GM21390 (cell line): ENCODE results near the gene PI4KA.
"Not testable (repeated sequence)": the region's sequence is repeated elsewhere in the genome, so short reads cannot be mapped to it uniquely, and the experiment has no call there.

Experiments used
- ATAC-seq: cut with Tn5 transposase; IDR thresholded peaks from one replicate; pipeline ENCODE4 v1.9.1; 2021; ENCODE audit not compliant: unreplicated experiment

The PI4KA gene

DNA sequence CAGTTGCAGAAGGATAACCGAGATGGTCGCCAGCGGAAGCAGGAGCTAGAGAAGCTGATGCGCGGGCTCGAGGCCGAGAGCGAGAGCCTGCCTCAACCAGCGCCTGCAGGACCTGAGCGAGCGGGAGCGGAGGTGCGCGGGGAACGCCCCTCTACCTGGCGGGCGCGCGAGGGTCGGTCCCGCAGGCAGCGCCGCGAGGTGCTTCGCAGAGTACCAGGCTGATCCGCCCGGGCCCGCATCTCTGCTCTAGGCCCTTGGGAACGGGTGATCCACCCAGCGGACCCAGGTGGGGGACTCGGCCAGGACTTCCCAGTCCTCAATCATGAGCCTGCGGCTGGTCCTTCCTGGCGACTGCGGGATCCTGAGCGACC, 156.5 kb downstream of the PI4KA start:
- ATAC-seq: peak; percentile 24

- ATAC-seq: peak; percentile 5
These were observed 156.9 kb downstream of the PI4KA start for GRCh38 chr22:20701680-20702136.

- not testable (repeated sequence) for ATAC-seq
These were observed 158.3 kb downstream of the PI4KA start for GRCh38 chr22:20700347-20700746.

GRCh38 chr22:20699856-20700255, 158.8 kb downstream of the PI4KA start:
- ATAC-seq: not testable (repeated sequence)

GRCh38 chr22:20697481-20698113, 161.0 kb downstream of the PI4KA start:
- not testable (repeated sequence) for ATAC-seq

GRCh38 chr22:20696056-20696455, 162.6 kb downstream of the PI4KA start:
- not testable (repeated sequence) for ATAC-seq

DNA sequence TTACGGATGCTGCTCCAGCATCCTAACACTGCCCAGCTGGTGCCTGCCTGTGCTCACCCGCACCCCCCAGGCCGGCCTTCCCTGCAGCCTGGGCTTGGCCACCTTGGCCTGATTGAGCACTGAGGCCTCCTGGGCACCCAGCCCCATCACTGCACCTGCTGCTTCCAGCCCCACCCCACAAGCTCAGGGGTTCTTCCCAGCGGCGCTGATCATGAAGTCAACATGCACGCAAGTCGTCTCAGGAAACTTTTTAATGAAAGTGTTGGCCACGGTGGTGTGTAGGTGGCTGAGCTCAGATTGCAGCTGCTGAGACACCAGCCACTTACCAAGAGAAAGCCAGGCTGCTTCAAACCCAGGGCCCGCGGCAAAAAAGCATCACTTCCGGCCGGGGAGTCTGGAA, 163.4 kb downstream of the PI4KA start:
- ATAC-seq: not testable (repeated sequence)

DNA sequence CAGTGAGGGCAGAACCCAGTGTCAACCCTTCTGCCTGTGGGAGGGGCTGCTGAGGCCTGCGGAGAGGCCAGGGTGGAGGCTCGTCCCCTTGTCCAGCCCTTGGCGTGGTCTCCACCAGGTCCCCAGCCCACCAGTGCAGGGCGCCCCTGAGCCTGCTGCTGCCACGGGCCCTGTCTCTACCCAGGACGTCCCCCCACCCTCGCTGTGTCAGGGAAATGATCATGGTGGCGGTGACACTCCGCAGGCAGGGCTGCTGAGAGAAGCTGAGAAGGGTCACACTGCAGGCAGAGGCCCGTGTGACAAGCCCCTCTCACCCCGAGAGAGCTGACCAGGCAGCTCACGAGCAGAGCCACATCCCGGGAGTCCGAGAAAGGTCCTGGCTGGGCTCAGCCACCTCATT, 164.4 kb downstream of the PI4KA start:
- ATAC-seq: not testable (repeated sequence)

DNA sequence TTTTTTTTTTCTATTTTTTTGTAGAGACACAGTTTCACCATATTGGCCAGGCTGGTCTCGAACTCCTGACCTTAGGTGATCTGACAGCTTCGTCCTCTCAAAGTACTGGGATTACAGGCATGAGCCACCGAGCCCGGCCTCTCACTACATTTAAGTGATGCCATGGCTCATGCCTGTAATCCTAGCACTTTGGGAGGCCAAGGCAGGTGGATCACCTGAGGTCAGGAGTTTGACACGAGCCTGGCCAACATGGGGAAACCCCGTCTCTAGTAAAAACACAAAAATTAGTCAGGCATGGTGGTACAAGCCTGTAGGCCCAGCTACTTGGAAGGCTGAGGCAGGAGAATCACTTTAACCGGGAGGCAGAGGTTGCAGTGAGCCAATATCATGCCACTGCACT, 165.7 kb downstream of the PI4KA start:
- ATAC-seq: not testable (repeated sequence)

DNA sequence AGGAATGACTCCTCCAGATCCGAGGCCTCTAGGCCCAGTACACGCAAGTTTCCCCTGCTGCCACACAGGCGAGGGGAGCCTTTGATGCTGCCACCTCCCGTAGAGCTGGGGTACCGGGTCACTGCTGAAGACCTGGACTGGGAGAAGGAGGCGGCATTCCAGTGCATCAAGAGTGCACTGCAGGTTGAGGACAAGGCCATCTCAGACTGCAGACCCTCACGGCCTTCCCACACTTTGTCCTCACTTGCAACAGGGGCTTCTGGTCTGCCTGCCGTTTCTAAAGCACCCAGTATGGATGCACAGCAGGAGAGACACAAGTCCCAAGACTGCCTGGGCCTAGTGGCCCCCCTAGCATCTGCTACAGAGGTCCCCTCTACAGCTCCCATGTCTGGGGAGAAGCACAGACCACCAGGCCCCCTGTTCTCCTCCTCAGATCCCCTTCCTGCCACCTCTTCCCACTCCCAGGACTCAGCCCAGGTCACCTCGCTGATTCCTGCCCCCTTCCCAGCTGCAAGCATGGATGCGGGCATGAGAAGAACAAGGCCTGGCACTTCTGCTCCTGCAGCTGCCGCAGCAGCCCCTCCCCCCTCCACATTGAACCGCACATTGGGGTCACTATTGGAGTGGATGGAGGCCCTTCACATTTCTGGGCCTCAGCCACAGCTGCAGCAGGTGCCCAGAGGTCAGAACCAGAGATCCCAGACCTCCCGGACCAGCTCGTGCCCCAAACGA, 167.9 kb downstream of the PI4KA start:
- not testable (repeated sequence) for ATAC-seq

DNA sequence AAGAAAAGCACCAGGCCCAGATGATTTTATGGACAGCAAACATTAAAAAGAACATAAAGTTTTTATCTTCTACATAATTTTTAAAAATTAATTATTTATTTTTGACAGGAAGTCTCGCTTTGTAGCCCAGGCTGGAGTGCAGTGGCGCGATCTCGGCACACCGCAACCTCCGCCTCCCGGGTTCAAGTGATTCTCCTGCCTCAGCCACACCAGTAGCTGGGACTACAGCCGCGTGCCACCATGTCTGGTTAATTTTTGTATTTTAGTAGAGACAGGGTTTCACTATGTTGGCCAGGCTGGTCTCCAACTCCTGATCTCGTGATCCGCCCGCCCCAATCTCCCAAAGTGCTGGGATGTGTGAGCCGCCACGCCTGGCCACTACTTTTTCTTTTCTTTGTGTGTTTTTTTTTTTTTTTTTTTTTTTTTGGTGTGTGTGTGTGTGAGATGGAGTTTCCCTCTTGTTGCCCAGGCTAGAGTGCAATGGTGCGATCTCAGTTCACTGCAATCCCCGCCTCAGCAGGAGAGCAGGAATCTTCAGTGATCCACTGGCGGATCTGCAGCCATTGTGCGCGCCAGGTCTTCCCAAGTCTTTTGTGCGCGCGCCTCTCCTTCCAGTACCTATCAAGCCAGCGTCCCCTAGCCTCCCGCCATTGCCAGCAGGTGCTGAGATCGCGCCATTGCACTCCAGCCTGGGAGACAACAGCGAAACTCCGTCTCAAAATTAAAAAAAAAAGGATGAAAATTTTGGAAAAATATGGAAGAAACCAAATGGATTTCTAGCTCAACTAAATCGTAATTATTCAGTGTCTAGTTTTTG, 171.0 kb downstream of the PI4KA start:
- ATAC-seq: not testable (repeated sequence)

DNA sequence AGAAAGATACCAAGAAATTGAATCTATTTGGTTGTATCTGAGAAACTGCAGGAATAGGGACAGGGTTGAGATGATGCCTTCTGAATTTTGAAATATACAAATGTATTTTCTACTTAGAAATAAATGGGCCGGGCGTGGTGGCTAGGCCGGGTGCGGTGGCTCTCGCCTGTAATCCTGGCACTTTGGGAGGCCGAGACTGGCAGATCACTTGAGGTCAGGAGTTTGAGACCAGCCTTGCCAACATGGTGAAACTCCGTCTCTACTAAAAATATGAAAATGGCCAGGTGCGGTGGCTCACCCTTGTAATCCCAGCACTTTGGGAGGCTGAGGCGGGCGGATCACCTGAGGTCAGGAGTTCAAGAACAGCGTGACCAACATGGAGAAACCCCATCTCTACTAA, 172.8 kb downstream of the PI4KA start:
- ATAC-seq: not testable (repeated sequence)

- ATAC-seq: not testable (repeated sequence)
These were observed 179.7 kb downstream of the PI4KA start for GRCh38 chr22:20678792-20679435.

GRCh38 chr22:20677684-20678242, 180.8 kb downstream of the PI4KA start:
- ATAC-seq: no peak

DNA sequence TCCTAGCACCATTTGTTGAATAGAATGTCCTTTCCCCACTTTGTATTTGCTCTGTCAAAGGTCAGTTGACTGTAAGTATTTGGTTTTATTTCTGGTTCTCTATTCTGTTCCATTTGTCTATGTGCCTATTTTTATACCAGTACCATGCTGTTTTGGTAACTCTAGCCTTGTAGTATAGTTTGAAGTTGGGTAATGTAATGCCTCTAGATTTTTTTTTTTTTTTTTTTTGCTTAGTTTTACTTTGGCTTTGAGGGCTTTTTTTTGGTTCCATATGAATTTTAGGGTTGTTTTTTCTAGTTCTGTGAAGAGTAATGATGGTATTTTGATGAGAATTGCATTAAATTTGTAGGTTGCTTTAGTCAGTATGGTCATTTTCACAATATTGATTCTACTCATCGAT, 183.0 kb downstream of the PI4KA start:
- not testable (repeated sequence) for ATAC-seq

DNA sequence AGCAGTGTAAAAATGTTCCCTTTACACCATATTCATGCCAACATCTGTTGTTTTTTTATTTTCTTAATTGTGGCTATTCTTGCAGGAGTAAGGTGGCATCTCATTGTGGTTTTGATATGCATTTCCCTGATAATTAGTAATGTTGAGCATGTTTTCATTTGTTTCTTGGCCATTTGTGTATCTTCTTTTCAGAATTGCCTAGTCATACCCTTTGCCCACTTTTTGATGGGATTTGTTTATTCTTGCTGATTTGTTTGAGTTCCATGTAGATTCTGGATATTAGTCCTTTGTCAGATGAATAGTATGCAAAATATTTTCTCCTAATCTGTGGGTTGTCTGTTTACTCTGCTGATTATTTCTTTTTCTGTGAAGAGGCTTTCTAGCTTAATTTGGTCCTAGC, 183.6 kb downstream of the PI4KA start:
- no peak for ATAC-seq

GRCh38 chr22:20673295-20674195, 185.1 kb downstream of the PI4KA start:
- ATAC-seq: no peak

DNA sequence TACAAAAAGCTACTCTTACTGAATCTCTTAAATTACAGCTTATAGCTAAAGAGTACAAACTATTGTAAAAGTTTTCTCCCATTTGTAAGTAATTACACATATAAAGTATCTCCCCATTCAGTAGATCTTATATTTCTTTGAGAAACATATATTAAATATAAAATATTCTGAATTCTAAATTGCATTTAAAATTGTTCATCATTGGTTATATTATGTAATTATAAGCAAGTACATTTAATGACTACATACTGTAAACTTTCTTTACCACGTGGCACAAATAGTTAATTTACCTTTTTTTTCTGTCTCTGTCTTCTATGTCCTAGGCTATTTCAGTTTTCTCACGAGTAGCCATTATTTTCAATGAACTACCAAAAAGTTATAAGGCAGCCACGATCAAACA, 185.9 kb downstream of the PI4KA start:
- no peak for ATAC-seq

DNA sequence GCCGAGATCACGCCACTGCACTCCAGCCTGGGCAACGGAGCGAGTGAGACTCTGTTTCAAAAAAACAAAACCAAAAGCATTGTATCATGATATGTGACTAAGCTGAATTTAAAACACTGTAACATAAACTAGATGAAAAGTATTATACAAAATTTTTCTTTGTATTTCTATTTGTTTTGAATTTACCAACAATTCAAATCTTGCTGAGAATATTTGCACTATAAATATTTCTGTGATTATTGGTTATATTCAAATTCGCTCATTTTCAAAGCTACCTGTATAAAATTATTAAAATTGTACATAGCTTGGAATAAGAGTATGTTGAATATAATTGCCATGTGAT, 186.6 kb downstream of the PI4KA start:
- ATAC-seq: no peak
